ENCODE measurements around the gene LRRC8C.
"Not testable (repeated sequence)": the region's sequence is repeated elsewhere in the genome, so short reads cannot be mapped to it uniquely, and the experiment has no call there.

LRRC8C gene

DNA sequence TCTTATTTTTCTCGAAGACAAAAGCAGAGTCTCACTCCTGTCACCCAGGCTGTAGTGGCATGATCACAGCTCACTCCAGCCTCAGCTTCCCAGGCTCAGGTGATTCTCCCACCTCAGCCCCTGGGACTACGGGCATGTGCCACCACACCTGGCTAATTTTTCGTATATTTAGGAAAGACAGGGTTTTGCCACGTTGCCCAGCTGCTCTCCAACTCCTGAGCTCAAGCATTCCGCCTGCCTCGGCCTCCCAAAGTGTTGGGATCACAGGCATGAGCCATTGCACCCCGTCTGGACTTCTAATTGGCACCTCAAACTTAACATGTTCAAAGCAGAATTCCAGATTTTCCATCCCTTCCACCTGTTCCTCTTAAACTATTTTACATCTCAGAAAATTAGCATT is 19.0 kb upstream of the LRRC8C start:
- DNase-seq (ENCODE audit: insufficient read length, low spot score) (no peak), FAIRE-seq (no peak)
- TF ChIP-seq POLR2AphosphoS5 (IDR thresholded peaks at IDR 0.05; ENCODE audit: low read depth, low read length), result no peak
- no peak for TF ChIP-seq POU2F2 (IDR thresholded peaks at IDR 0.05; ENCODE audit: low read depth, low read length)
- no peak for TF ChIP-seq POLR2A (IDR thresholded peaks at IDR 0.05; ENCODE audit: low read depth, low read length)
- no peak for TF ChIP-seq PAX5 (IDR thresholded peaks at IDR 0.05; ENCODE audit: insufficient read depth, low read length, severe bottlenecking)
- no peak for TF ChIP-seq TAF1 (IDR thresholded peaks at IDR 0.05; ENCODE audit: low read depth, low read length)
- no peak for TF ChIP-seq SPI1 (IDR thresholded peaks at IDR 0.05; ENCODE audit: low read depth, low read length)

DNA sequence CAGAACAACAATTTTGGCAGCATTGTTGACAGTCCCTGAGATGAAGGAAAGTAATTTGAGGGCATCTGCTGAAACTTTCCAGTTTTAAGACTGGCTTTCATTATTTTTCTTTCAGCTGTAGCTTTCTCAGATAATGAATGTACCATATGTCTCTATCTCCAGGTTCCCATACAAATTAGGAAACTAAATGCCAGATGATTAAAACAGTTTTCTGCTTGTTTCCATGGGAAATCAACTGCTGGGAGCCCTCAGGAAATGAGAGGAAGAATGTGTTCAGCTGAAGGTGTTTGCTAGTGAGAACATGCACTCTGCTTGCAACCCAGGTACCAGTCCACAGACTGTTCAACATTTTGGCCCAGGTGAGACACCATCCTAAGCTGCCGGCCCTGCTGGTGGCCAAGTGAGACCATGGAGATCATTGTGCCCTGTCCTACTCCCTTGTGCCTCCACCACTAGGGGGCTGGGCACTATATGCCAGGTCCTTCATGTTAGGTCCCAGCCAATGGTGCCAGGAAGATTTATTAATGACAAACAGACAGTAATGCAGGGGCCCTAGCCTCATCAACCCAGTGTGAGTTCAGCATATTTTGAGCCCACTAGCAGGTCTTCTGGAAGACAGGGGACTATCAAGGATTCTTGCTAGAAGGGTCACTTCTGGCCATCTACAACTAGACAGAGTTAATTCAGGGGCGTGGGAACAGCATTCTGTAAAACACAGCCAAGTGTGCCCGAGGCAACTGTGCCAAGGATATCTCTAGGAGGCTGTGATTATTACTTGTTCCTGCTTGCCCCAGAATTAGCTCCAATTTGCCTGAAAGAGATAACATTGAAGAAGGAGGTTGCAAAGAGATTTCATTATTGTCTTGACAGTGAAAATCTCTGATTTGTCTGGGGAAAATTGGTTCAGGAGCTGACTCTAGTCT is 17.0 kb upstream of the LRRC8C start:
- no peak for DNase-seq (ENCODE audit: insufficient read length, low spot score)
- TF ChIP-seq POLR2AphosphoS5 (IDR thresholded peaks at IDR 0.05; ENCODE audit: low read depth, low read length), result no peak
- no peak for TF ChIP-seq TAF1 (IDR thresholded peaks at IDR 0.05; ENCODE audit: low read depth, low read length)
- TF ChIP-seq PAX5 (IDR thresholded peaks at IDR 0.05; ENCODE audit: insufficient read depth, low read length, severe bottlenecking), result no peak
- TF ChIP-seq SPI1 (IDR thresholded peaks at IDR 0.05; ENCODE audit: low read depth, low read length), result no peak
- no peak for TF ChIP-seq POU2F2 (IDR thresholded peaks at IDR 0.05; ENCODE audit: low read depth, low read length)
- no peak for TF ChIP-seq POLR2A (IDR thresholded peaks at IDR 0.05; ENCODE audit: low read depth, low read length)
- peak; percentile 33 for FAIRE-seq

DNA sequence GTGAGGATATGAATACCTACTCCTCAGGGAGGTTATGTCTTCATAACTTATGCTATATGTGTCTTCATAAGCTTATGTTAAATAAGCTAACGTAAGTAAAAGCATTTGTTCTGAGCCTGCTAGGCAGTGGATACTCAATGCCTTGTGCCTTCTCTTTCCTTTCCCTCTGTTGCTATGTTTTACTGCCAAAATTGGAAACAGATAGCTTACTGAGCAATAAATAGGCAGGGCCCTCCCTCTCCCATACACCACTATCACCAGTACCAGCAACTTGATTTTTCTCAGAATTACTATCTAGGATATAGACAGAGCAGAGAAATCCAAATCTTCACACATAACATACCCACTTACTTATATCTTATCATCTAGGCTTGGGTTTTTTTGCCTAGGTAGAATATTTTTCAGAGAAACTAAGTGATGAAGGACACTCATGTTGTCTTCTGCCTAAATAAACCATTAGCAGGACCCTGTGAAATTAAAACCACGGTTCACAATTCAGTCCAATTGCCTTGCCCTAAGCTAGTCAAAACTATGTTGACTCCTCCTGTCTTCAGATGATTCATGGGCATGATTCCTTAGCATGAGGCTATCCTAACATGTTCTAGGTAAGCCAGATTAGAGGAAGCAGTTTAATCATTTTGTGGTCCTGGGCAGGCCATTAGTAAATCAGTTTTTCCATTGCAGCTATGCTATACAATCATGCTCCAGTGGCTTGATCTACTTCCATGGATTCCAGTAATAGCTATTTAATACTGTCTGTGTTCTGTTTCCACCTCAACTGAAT is 15.9 kb upstream of the LRRC8C start:
- TF ChIP-seq SPI1 (IDR thresholded peaks at IDR 0.05; ENCODE audit: low read depth, low read length) (no peak), PAX5 (IDR thresholded peaks at IDR 0.05; ENCODE audit: insufficient read depth, low read length, severe bottlenecking) (no peak), TAF1 (IDR thresholded peaks at IDR 0.05; ENCODE audit: low read depth, low read length) (no peak), POLR2A (IDR thresholded peaks at IDR 0.05; ENCODE audit: low read depth, low read length) (no peak), POLR2AphosphoS5 (IDR thresholded peaks at IDR 0.05; ENCODE audit: low read depth, low read length) (no peak), POU2F2 (IDR thresholded peaks at IDR 0.05; ENCODE audit: low read depth, low read length) (no peak)
- no peak for FAIRE-seq
- no peak for DNase-seq (ENCODE audit: insufficient read length, low spot score)

GRCh38 chr1:89620664-89621063 is 12.3 kb upstream of the LRRC8C start:
- FAIRE-seq (no peak), DNase-seq (ENCODE audit: insufficient read length, low spot score) (no peak)
- TF ChIP-seq POU2F2 (IDR thresholded peaks at IDR 0.05; ENCODE audit: low read depth, low read length), result no peak
- TF ChIP-seq SPI1 (IDR thresholded peaks at IDR 0.05; ENCODE audit: low read depth, low read length), result no peak
- no peak for TF ChIP-seq TAF1 (IDR thresholded peaks at IDR 0.05; ENCODE audit: low read depth, low read length)
- no peak for TF ChIP-seq POLR2AphosphoS5 (IDR thresholded peaks at IDR 0.05; ENCODE audit: low read depth, low read length)
- no peak for TF ChIP-seq PAX5 (IDR thresholded peaks at IDR 0.05; ENCODE audit: insufficient read depth, low read length, severe bottlenecking)
- no peak for TF ChIP-seq POLR2A (IDR thresholded peaks at IDR 0.05; ENCODE audit: low read depth, low read length)

DNA sequence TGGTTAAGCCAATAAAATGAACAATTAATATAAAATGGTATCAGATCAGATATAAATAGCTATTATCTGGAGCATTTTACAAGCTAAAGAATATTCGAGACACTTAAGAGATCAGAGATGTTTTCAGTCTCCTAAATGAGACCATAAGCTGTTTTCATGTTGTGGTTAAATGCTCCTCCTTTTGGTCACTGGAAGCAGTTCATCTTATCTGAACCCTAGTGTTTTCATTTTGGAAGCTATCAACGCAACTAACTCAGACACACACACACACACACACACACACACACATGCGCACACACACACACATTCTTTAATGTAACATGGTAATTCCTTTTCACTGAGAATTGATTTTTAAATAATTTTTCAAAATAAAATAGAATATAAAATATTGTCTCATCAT is 10.0 kb upstream of the LRRC8C start:
- TF ChIP-seq PAX5 (IDR thresholded peaks at IDR 0.05; ENCODE audit: insufficient read depth, low read length, severe bottlenecking) (no peak), SPI1 (IDR thresholded peaks at IDR 0.05; ENCODE audit: low read depth, low read length) (no peak), POU2F2 (IDR thresholded peaks at IDR 0.05; ENCODE audit: low read depth, low read length) (no peak), TAF1 (IDR thresholded peaks at IDR 0.05; ENCODE audit: low read depth, low read length) (no peak), POLR2A (IDR thresholded peaks at IDR 0.05; ENCODE audit: low read depth, low read length) (no peak), POLR2AphosphoS5 (IDR thresholded peaks at IDR 0.05; ENCODE audit: low read depth, low read length) (no peak)
- no peak for FAIRE-seq
- DNase-seq (ENCODE audit: insufficient read length, low spot score), result no peak

- TF ChIP-seq POU2F2 (IDR thresholded peaks at IDR 0.05; ENCODE audit: low read depth, low read length), result no peak
- no peak for FAIRE-seq
- no peak for DNase-seq (ENCODE audit: insufficient read length, low spot score)
These were observed 8.6 kb upstream of the LRRC8C start for GRCh38 chr1:89624314-89624713.

DNA sequence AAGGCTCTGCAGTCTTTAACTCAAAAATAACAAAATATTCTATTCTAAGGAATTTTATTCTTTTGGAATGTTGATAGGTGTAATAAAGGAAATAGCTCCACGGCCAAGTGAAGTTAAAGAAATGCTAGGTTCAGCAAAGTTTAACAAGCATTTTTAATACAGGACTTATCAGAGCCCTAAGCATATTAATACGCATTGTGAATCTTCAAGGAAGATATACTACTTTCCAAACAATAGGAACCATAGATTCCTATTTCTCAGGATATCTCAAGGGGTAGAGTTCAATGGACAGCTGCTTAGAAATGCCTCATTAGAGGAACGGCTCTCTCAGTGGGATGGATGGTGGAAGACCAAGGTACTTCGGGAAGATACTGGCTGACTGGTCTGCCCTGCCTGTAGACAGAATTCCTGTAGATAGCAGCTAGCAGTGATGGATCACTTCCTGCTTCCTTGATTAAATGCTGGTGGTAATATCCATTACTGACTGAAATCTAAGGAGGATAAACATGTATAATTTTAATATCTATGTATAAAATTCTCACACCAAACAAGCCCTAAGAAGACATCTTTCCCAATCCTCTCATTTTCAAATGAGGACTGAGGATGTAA is 8.1 kb upstream of the LRRC8C start:
- DNase-seq (ENCODE audit: insufficient read length, low spot score) (no peak), FAIRE-seq (no peak)
- TF ChIP-seq POLR2AphosphoS5 (IDR thresholded peaks at IDR 0.05; ENCODE audit: low read depth, low read length) (no peak), POLR2A (IDR thresholded peaks at IDR 0.05; ENCODE audit: low read depth, low read length) (no peak), SPI1 (IDR thresholded peaks at IDR 0.05; ENCODE audit: low read depth, low read length) (no peak), TAF1 (IDR thresholded peaks at IDR 0.05; ENCODE audit: low read depth, low read length) (no peak), POU2F2 (IDR thresholded peaks at IDR 0.05; ENCODE audit: low read depth, low read length) (no peak), PAX5 (IDR thresholded peaks at IDR 0.05; ENCODE audit: insufficient read depth, low read length, severe bottlenecking) (no peak)

DNA sequence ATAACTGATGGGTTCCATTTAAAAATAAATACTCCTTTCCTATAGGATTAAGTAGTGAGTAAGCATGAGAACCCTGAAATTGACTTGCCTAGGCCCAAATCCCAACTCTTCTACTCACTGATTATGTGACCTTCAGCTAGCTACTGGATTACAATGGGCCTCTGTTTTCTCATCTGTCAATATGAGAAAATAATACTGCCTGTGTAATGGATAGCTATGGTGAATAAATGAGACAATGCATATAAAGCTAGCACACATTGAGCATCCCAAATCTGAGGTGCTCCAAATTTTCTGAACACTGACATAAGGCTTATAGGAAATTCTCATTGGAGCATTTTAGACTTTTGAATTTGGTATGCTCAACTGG is 5.3 kb upstream of the LRRC8C start:
- no peak for FAIRE-seq
- TF ChIP-seq TAF1 (IDR thresholded peaks at IDR 0.05; ENCODE audit: low read depth, low read length), result no peak
- TF ChIP-seq SPI1 (IDR thresholded peaks at IDR 0.05; ENCODE audit: low read depth, low read length), result no peak
- TF ChIP-seq POLR2AphosphoS5 (IDR thresholded peaks at IDR 0.05; ENCODE audit: low read depth, low read length), result no peak
- TF ChIP-seq POLR2A (IDR thresholded peaks at IDR 0.05; ENCODE audit: low read depth, low read length), result no peak
- TF ChIP-seq PAX5 (IDR thresholded peaks at IDR 0.05; ENCODE audit: insufficient read depth, low read length, severe bottlenecking), result no peak
- TF ChIP-seq POU2F2 (IDR thresholded peaks at IDR 0.05; ENCODE audit: low read depth, low read length), result no peak
- no peak for DNase-seq (ENCODE audit: insufficient read length, low spot score)

DNA sequence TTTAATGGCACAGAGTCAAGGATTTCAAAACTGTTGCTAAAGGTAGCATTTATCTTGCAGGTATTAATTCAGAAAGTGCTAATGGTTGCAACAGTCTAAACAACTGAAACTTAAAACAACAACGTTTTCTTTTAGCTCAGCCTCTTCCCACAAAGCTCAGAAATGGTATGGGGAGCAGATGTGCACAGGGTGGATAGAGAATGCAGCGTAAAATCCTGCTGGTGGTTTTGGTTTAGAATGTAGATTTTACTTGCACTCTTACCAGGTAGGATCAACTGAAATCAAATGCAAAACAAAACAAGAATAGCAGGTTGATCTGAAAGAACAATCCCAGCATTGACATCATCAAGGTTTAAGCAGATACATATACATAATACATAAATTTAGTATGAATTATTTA is 3.8 kb upstream of the LRRC8C start:
- FAIRE-seq (peak; percentile 66), DNase-seq (ENCODE audit: insufficient read length, low spot score) (no peak)
- TF ChIP-seq POLR2AphosphoS5 (IDR thresholded peaks at IDR 0.05; ENCODE audit: low read depth, low read length), result no peak
- TF ChIP-seq PAX5 (IDR thresholded peaks at IDR 0.05; ENCODE audit: insufficient read depth, low read length, severe bottlenecking), result no peak
- no peak for TF ChIP-seq TAF1 (IDR thresholded peaks at IDR 0.05; ENCODE audit: low read depth, low read length)
- TF ChIP-seq POU2F2 (IDR thresholded peaks at IDR 0.05; ENCODE audit: low read depth, low read length), result no peak
- TF ChIP-seq SPI1 (IDR thresholded peaks at IDR 0.05; ENCODE audit: low read depth, low read length), result no peak
- TF ChIP-seq POLR2A (IDR thresholded peaks at IDR 0.05; ENCODE audit: low read depth, low read length), result no peak

GRCh38 chr1:89629600-89629999 is 3.3 kb upstream of the LRRC8C start:
- DNase-seq (ENCODE audit: insufficient read length, low spot score); FAIRE-seq: not testable (repeated sequence)

All from GM12891 (cell line).